ENCODE measurements around the gene AKAP6. TPM values are rescaled to one million over a fixed set of nuclear protein-coding genes. Genes with fewer than 3 reads are reported as not detected.

Gene AKAP6
- total RNA-seq, 1 donor from 2014 or later: 600 TPM

DNA sequence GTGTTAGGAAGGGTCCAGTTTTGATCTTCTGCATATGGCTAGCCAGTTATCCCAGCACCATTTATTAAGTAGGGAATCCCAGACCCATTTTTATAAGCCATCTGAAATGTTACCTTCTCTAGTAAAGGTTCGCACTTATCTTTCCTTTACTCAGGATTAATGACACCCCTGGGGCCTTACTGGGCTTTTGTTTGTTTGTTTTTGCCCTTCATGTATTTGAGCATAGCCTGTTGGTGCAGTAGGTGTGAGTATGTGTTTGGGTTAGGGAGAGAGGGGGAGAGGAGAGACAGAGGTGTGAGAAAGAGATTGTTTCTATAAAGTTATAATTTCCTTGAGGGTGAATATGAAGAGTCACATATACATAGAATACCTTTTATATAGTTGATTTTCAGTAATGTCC is 96.9 kb downstream of the AKAP6 start:
- Mint-ChIP-seq H3K9me3 (ENCODE audit: unreplicated experiment) (peaks cover 15% of the 10 kb centered on the region), H3K4me1 (ENCODE audit: low read depth, unreplicated experiment) (peaks cover 30% of the 10 kb centered on the region), H3K4me3 (ENCODE audit: unreplicated experiment) (peak overlapping the region; percentile 35), H3K27ac (ENCODE audit: unreplicated experiment) (no peak overlapping the region), H3K27me3 (ENCODE audit: unreplicated experiment) (peaks cover 6% of the 10 kb centered on the region), H3K36me3 (ENCODE audit: unreplicated experiment) (peaks cover 8% of the 10 kb centered on the region)
- no peak for DNase-seq
- TF ChIP-seq, protein P1, sequence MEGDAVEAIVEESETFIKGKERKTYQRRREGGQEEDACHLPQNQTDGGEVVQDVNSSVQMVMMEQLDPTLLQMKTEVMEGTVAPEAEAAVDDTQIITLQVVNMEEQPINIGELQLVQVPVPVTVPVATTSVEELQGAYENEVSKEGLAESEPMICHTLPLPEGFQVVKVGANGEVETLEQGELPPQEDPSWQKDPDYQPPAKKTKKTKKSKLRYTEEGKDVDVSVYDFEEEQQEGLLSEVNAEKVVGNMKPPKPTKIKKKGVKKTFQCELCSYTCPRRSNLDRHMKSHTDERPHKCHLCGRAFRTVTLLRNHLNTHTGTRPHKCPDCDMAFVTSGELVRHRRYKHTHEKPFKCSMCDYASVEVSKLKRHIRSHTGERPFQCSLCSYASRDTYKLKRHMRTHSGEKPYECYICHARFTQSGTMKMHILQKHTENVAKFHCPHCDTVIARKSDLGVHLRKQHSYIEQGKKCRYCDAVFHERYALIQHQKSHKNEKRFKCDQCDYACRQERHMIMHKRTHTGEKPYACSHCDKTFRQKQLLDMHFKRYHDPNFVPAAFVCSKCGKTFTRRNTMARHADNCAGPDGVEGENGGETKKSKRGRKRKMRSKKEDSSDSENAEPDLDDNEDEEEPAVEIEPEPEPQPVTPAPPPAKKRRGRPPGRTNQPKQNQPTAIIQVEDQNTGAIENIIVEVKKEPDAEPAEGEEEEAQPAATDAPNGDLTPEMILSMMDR (IDR thresholded peaks at IDR 0.05; ENCODE audit: partially characterized antibody, unreplicated experiment): no peak

DNA sequence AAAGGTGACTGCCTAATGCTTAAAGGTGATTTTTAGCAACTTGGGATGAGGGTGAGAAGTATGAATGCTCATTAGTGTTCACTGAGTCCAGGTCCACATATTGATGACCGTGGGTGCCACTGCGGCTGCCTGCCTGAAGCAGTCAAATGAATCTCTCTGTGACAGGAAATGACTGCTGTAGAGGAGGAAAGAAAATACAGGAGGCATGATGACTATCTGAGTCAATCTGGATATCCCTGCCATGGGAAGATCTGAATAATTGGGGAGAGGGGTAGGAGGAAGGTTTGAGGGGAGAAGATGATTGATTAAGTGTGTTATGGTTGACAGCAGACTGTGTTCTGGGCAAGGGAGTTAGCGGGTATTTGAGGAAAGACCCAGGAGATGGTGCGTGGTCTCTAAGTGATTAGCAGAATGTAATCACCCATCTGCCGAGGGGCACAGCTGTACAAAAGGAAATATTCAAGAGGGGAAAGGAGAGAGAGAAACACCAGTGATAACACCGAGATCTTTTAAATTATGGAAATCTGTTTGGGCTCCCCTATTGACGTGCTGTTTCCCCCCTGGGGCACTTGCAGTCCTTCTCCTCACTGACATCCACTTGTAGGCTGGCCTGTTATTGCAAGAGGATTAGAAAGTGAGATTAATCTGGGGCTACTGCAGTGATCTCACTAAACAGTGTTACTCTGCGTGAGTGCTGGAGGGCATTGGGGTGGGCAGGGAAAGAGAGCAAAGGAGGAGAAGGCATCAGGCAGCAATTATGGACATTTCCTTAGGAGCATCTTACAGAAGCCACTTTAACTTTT is 97.7 kb downstream of the AKAP6 start:
- no peak for DNase-seq
- TF ChIP-seq, protein P1 (IDR thresholded peaks at IDR 0.05; ENCODE audit: partially characterized antibody, unreplicated experiment): no peak
- peaks cover 6% of the 10 kb centered on the region for H3K27me3 Mint-ChIP-seq (ENCODE audit: unreplicated experiment)
- peaks cover 28% of the 10 kb centered on the region for H3K4me1 Mint-ChIP-seq (ENCODE audit: low read depth, unreplicated experiment)
- peak overlapping the region; percentile 79 for H3K27ac Mint-ChIP-seq (ENCODE audit: unreplicated experiment)
- H3K9me3 Mint-ChIP-seq (ENCODE audit: unreplicated experiment): peaks cover 17% of the 10 kb centered on the region
- H3K36me3 Mint-ChIP-seq (ENCODE audit: unreplicated experiment): peaks cover 5% of the 10 kb centered on the region
- peak overlapping the region; percentile 55 for H3K4me3 Mint-ChIP-seq (ENCODE audit: unreplicated experiment)

DNA sequence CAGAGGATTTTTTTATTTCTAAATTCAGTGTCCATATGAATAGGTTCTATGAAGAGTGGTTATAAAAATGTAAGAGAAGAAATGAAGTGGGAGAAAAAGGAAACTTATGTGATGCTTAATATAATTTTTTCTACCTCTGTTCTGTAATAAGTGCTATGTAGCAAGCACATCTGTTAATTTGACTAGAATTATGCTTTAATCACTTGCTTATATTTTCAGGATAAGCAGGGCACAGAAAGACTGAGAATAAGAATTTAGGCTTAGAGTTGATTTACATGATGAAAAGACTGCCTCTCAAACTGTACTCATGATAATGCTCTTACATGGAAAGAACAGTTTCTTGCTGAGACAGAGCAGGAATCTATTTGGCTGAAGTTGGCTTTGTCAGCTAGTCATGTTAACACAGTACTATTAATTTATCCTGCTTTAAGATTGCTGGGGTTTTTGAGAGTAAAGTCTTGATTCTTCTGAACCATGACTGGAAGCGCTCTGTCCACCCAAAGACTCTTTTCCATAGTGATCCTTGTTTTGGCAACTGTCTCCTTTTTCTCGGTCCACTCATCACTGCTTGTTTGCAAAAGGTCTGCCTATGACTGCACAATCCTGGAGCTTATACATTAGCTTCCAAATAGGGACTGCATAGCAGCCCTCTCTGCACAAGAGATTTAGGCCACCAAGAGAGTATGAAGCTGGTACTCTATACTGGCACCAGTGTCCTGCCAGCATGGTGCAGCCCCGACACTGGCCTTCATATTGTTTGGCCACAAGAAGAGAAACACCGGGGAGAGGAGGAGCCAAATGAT is 98.8 kb downstream of the AKAP6 start:
- DNase-seq: no peak
- TF ChIP-seq, protein P1 (IDR thresholded peaks at IDR 0.05; ENCODE audit: partially characterized antibody, unreplicated experiment): no peak
- Mint-ChIP-seq H3K27ac (ENCODE audit: unreplicated experiment) (no peak overlapping the region), H3K36me3 (ENCODE audit: unreplicated experiment) (no peaks in the 10 kb centered on the region), H3K4me1 (ENCODE audit: low read depth, unreplicated experiment) (peaks cover 32% of the 10 kb centered on the region), H3K9me3 (ENCODE audit: unreplicated experiment) (peaks cover 19% of the 10 kb centered on the region), H3K4me3 (ENCODE audit: unreplicated experiment) (peak overlapping the region; percentile 55), H3K27me3 (ENCODE audit: unreplicated experiment) (peaks cover 4% of the 10 kb centered on the region)

DNA sequence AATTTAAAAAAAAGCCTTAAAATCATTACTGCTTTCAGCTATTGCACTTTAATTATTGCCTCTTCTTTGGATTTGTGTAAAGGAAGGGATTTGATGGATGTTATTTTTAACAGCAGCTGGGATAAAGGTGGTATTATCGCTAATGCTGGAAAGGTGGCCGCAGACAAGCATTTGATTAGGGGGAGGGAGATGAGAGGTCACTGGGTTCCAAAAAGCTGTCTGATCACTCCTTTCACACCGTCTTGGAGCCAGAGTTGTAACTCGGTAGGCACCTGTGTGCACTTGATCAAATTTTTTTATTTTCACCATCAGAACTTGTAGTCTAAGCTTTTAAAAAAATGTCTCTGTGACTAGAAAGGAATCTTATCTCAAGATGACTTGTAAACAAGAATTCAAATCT is 99.8 kb downstream of the AKAP6 start:
- Mint-ChIP-seq H3K9me3 (ENCODE audit: unreplicated experiment) (peaks cover 22% of the 10 kb centered on the region), H3K27me3 (ENCODE audit: unreplicated experiment) (peaks cover 4% of the 10 kb centered on the region), H3K4me3 (ENCODE audit: unreplicated experiment) (no peak overlapping the region), H3K36me3 (ENCODE audit: unreplicated experiment) (peaks cover 7% of the 10 kb centered on the region), H3K27ac (ENCODE audit: unreplicated experiment) (no peak overlapping the region), H3K4me1 (ENCODE audit: low read depth, unreplicated experiment) (peaks cover 33% of the 10 kb centered on the region)
- TF ChIP-seq, protein P1 (IDR thresholded peaks at IDR 0.05; ENCODE audit: partially characterized antibody, unreplicated experiment): no peak
- DNase-seq: no peak

Data from glutamatergic neuron (in vitro differentiated cells).